Activated CD4-positive, alpha-beta T cell treated with anti-CD3 and anti-CD28 coated beads, Interleukin-2, amount 50 U/mL, for 4 hours (primary cell): ENCODE data around the gene DPH6.

Source experiments
- DNase-seq, 2 experiments: peaks; one replicate each; pipeline ENCODE4 v3.0.0-alpha.2; 2020

DPH6 gene

GRCh38 chr15:35540021-35540420, 5.9 kb downstream of the DPH6 start:
- DNase-seq: no peak

- DNase-seq: no peak
Observed at GRCh38 chr15:35535365-35535916, 10.5 kb downstream of the DPH6 start.

GRCh38 chr15:35533130-35534110, 12.5 kb downstream of the DPH6 start:
- DNase-seq: no peak

GRCh38 chr15:35530698-35531097, 15.3 kb downstream of the DPH6 start:
- DNase-seq: no peak

- no peak for DNase-seq
Observed at GRCh38 chr15:35529784-35530183, 16.2 kb downstream of the DPH6 start.

GRCh38 chr15:35522061-35522460, 23.9 kb downstream of the DPH6 start:
- DNase-seq: no peak

GRCh38 chr15:35519541-35520149, 26.3 kb downstream of the DPH6 start:
- no peak for DNase-seq

GRCh38 chr15:35519052-35519451, 26.9 kb downstream of the DPH6 start:
- DNase-seq: no peak

- DNase-seq: no peak
Observed at GRCh38 chr15:35514759-35515158, 31.2 kb downstream of the DPH6 start.

GRCh38 chr15:35507932-35508638, 37.9 kb downstream of the DPH6 start:
- DNase-seq: no peak

GRCh38 chr15:35506272-35506870, 39.6 kb downstream of the DPH6 start:
- DNase-seq: no peak

GRCh38 chr15:35505809-35506208, 40.2 kb downstream of the DPH6 start:
- no peak for DNase-seq

- DNase-seq: no peak
Observed at GRCh38 chr15:35505141-35505540, 40.8 kb downstream of the DPH6 start.

- DNase-seq: no peak
Observed at GRCh38 chr15:35499723-35500122, 46.2 kb downstream of the DPH6 start.

GRCh38 chr15:35496585-35496984, 49.4 kb downstream of the DPH6 start:
- no peak for DNase-seq

GRCh38 chr15:35495080-35495479, 50.9 kb downstream of the DPH6 start:
- no peak for DNase-seq

- no peak for DNase-seq
Observed at GRCh38 chr15:35491999-35492398, 54.0 kb downstream of the DPH6 start.

- DNase-seq: no peak
Observed at GRCh38 chr15:35491173-35491572, 54.8 kb downstream of the DPH6 start.

- DNase-seq: no peak
Observed at GRCh38 chr15:35490511-35490910, 55.5 kb downstream of the DPH6 start.

GRCh38 chr15:35487417-35487816, 58.5 kb downstream of the DPH6 start:
- no peak for DNase-seq

GRCh38 chr15:35486296-35486695, 59.7 kb downstream of the DPH6 start:
- DNase-seq: no peak

GRCh38 chr15:35485411-35485810, 60.6 kb downstream of the DPH6 start:
- DNase-seq: no peak
